ENCODE data around the gene RPL22L1. TPM values are rescaled to one million over a fixed set of nuclear protein-coding genes. Genes with fewer than 3 reads are reported as not detected.
"Not testable (repeated sequence)": the region's sequence is repeated elsewhere in the genome, so short reads cannot be mapped to it uniquely, and the experiment has no call there.

RPL22L1 gene
- polyA plus RNA-seq, 1 of the 3 experiments (the other 2 are of a cell fraction): 80.9 TPM

- POLR2A ChIA-PET: no interaction called here
- CTCF ChIA-PET: interaction anchor here (0.8 to 1.2 kb wide), 2 partner anchors 14 to 22 kb away, joined by 3 to 4 read pairs; no protein-coding TSS in a partner anchor
- no peak overlapping the region for H3K4me2 ChIP-seq
- no peaks in the 10 kb centered on the region for H4K20me1 ChIP-seq (ENCODE audit: insufficient read depth)
- no peaks in the 10 kb centered on the region for H3K9me3 ChIP-seq
- H2AFZ ChIP-seq (ENCODE audit: low read depth): no peak overlapping the region
- no peak for DNase-seq
- H3K9me2 ChIP-seq: no peaks in the 10 kb centered on the region
- H3K36me3 ChIP-seq (replicated peaks in 1 of 2; ENCODE audit: control insufficient read depth in 1 of 2, insufficient read depth in 2 of 2, low read length in 1 of 2): no peaks in the 10 kb centered on the region
- H3K4me1 ChIP-seq (ENCODE audit: control insufficient read depth in 1 of 2, insufficient read depth in 2 of 2, low read depth in 1 of 2, low read length in 1 of 2): no peaks in the 10 kb centered on the region
- H3K4me3 ChIP-seq (ENCODE audit: low read depth in 2 of 2, low read length in 1 of 2): no peak overlapping the region
- TF ChIP-seq, protein P1, sequence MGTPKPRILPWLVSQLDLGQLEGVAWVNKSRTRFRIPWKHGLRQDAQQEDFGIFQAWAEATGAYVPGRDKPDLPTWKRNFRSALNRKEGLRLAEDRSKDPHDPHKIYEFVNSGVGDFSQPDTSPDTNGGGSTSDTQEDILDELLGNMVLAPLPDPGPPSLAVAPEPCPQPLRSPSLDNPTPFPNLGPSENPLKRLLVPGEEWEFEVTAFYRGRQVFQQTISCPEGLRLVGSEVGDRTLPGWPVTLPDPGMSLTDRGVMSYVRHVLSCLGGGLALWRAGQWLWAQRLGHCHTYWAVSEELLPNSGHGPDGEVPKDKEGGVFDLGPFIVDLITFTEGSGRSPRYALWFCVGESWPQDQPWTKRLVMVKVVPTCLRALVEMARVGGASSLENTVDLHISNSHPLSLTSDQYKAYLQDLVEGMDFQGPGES (IDR thresholded peaks at IDR 0.05; ENCODE audit: low read depth, low read length): no peak
- no peak for TF ChIP-seq USF2 (IDR thresholded peaks at IDR 0.05; ENCODE audit: borderline replicate concordance, low read depth, low read length)
- no peak for TF ChIP-seq RCOR1 (IDR thresholded peaks at IDR 0.05; ENCODE audit: low read length)
- no peak for TF ChIP-seq PBX3 (IDR thresholded peaks at IDR 0.05)
- TF ChIP-seq TAF1 (IDR thresholded peaks at IDR 0.05; ENCODE audit: borderline replicate concordance, low read depth, low read length): no peak
- no peak for TF ChIP-seq SMC3 (IDR thresholded peaks at IDR 0.05; ENCODE audit: low read depth, low read length)
- TF ChIP-seq SIN3A (IDR thresholded peaks at IDR 0.05; ENCODE audit: borderline replicate concordance, low read depth, low read length): no peak
- no peak for TF ChIP-seq TCF12 (IDR thresholded peaks at IDR 0.05)
- no peak for TF ChIP-seq GATA2 (CRISPR knock-in tag; IDR thresholded peaks at IDR 0.05)
- no peaks in the 10 kb centered on the region for H3K27me3 ChIP-seq (ENCODE audit: insufficient read depth)
- no peak overlapping the region for H3K27ac ChIP-seq (ENCODE audit: low read depth in 2 of 2, low read length in 1 of 2)
- no peaks in the 10 kb centered on the region for H3K79me2 ChIP-seq (ENCODE audit: insufficient read depth)
- no peaks in the 10 kb centered on the region for H3F3A ChIP-seq (replicated peaks; ENCODE audit: insufficient read depth)
- WGBS (ENCODE audit: low lambda C conversion rate): 63% methylated on average over 2 of the region's 2 CpGs
- H3K9ac ChIP-seq: no peak overlapping the region
Observed at GRCh38 chr3:170826047-170826446, 43.9 kb downstream of the RPL22L1 start.

- H3K9ac ChIP-seq; POLR2A ChIA-PET; H3K9me3 ChIP-seq; H3K4me2 ChIP-seq; H3K36me3 ChIP-seq (replicated peaks in 1 of 2; ENCODE audit: control insufficient read depth in 1 of 2, insufficient read depth in 2 of 2, low read length in 1 of 2); H3K27me3 ChIP-seq (ENCODE audit: insufficient read depth); H3K9me2 ChIP-seq; H4K20me1 ChIP-seq (ENCODE audit: insufficient read depth); H3K79me2 ChIP-seq (ENCODE audit: insufficient read depth); H3K4me3 ChIP-seq (ENCODE audit: low read depth in 2 of 2, low read length in 1 of 2); H3K4me1 ChIP-seq (ENCODE audit: control insufficient read depth in 1 of 2, insufficient read depth in 2 of 2, low read depth in 1 of 2, low read length in 1 of 2); H3K27ac ChIP-seq (ENCODE audit: low read depth in 2 of 2, low read length in 1 of 2); DNase-seq; H3F3A ChIP-seq (replicated peaks; ENCODE audit: insufficient read depth); H2AFZ ChIP-seq (ENCODE audit: low read depth): not testable (repeated sequence)
- WGBS (ENCODE audit: low lambda C conversion rate): 83% methylated on average over 2 of the region's 2 CpGs
- CTCF ChIA-PET: interaction anchor here (0.9 kb wide), 1 partner anchor 410 kb away, joined by 3 read pairs; no protein-coding TSS in a partner anchor
Observed at GRCh38 chr3:170823562-170823961, 46.4 kb downstream of the RPL22L1 start.

DNA sequence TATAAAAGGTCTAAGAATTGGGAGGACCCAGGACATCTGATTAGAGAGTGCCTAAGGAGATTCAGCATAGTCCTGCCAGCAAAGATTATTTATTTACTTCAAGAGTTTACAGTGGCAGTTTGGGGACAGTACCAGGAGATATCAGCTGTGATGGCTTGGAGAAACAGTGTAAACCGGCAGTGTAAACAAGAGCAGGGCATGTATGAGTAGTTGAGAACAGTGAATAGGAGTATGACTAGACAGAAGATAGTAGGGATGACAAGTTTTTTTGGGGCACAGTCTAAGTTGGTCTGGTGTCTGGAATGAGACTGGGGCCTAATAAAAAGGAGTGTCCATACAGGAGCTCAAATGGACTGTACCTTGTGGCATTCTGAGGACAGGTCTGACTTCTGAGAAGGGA is 51.7 kb downstream of the RPL22L1 start:
- H3K27me3 ChIP-seq (ENCODE audit: insufficient read depth); H3K4me1 ChIP-seq (ENCODE audit: control insufficient read depth in 1 of 2, insufficient read depth in 2 of 2, low read depth in 1 of 2, low read length in 1 of 2); POLR2A ChIA-PET; DNase-seq; H3F3A ChIP-seq (replicated peaks; ENCODE audit: insufficient read depth); H3K4me3 ChIP-seq (ENCODE audit: low read depth in 2 of 2, low read length in 1 of 2); H2AFZ ChIP-seq (ENCODE audit: low read depth); H3K9ac ChIP-seq; H3K9me2 ChIP-seq; H3K27ac ChIP-seq (ENCODE audit: low read depth in 2 of 2, low read length in 1 of 2); H3K4me2 ChIP-seq; H3K36me3 ChIP-seq (replicated peaks in 1 of 2; ENCODE audit: control insufficient read depth in 1 of 2, insufficient read depth in 2 of 2, low read length in 1 of 2); H3K79me2 ChIP-seq (ENCODE audit: insufficient read depth); H4K20me1 ChIP-seq (ENCODE audit: insufficient read depth); H3K9me3 ChIP-seq; CTCF ChIA-PET: not testable (repeated sequence)
- 81% methylated on average over 1 of the region's 1 CpG for WGBS (ENCODE audit: low lambda C conversion rate)

- H3K79me2 ChIP-seq (ENCODE audit: insufficient read depth); H2AFZ ChIP-seq (ENCODE audit: low read depth); H3K9ac ChIP-seq; H3K27ac ChIP-seq (ENCODE audit: low read depth in 2 of 2, low read length in 1 of 2); H3K9me2 ChIP-seq; H3K27me3 ChIP-seq (ENCODE audit: insufficient read depth); H4K20me1 ChIP-seq (ENCODE audit: insufficient read depth); H3K4me3 ChIP-seq (ENCODE audit: low read depth in 2 of 2, low read length in 1 of 2); DNase-seq; H3K4me1 ChIP-seq (ENCODE audit: control insufficient read depth in 1 of 2, insufficient read depth in 2 of 2, low read depth in 1 of 2, low read length in 1 of 2); POLR2A ChIA-PET; H3K4me2 ChIP-seq; H3K36me3 ChIP-seq (replicated peaks in 1 of 2; ENCODE audit: control insufficient read depth in 1 of 2, insufficient read depth in 2 of 2, low read length in 1 of 2); H3F3A ChIP-seq (replicated peaks; ENCODE audit: insufficient read depth); H3K9me3 ChIP-seq: not testable (repeated sequence)
- CTCF ChIA-PET: interaction anchor here (1.1 to 9.5 kb wide), 3 partner anchors 31 to 403 kb away, joined by 3 to 316 read pairs (median 3); partner anchors contain the start of gene CLDN11
- WGBS (ENCODE audit: low lambda C conversion rate): 75% methylated on average over 2 of the region's 2 CpGs
Observed at GRCh38 chr3:170817471-170817870, 52.5 kb downstream of the RPL22L1 start.
